ENCODE measurements around the gene CDCA7L. TPM values are rescaled to one million over a fixed set of nuclear protein-coding genes. Genes with fewer than 3 reads are reported as not detected.

CDCA7L gene
- total RNA-seq, 1 donor from 2014 or later = 14.7 TPM

GRCh38 chr7:21851559-21851967, 94.1 kb downstream of the CDCA7L start:
- Histone ChIP-seq H3K4me3 (ENCODE audit: low read depth, low read length) (no peak overlapping the region), H3K36me3 (ENCODE audit: control insufficient read depth, insufficient read depth, low read length) (no peaks in the 10 kb centered on the region), H3K27me3 (ENCODE audit: control insufficient read depth, insufficient read depth, low read length) (no peaks in the 10 kb centered on the region)
- TF ChIP-seq CTCF (IDR thresholded peaks at IDR 0.05; ENCODE audit: insufficient read depth, low read length, poor library complexity, severe bottlenecking) = no peak
- no peak for DNase-seq (ENCODE audit: low read depth)

Data from kidney epithelial cell (primary cell).